Inflammatory macrophage (primary cell): Measurements from ENCODE around the gene PODXL2.
"Not testable (repeated sequence)": the region's sequence is repeated elsewhere in the genome, so short reads cannot be mapped to it uniquely, and the experiment has no call there.

Experiments used
- DNase-seq, 2 donors: peaks; one replicate each; pipeline ENCODE4 v3.0.0-alpha.2; 2020 to 2022

PODXL2 gene

DNA sequence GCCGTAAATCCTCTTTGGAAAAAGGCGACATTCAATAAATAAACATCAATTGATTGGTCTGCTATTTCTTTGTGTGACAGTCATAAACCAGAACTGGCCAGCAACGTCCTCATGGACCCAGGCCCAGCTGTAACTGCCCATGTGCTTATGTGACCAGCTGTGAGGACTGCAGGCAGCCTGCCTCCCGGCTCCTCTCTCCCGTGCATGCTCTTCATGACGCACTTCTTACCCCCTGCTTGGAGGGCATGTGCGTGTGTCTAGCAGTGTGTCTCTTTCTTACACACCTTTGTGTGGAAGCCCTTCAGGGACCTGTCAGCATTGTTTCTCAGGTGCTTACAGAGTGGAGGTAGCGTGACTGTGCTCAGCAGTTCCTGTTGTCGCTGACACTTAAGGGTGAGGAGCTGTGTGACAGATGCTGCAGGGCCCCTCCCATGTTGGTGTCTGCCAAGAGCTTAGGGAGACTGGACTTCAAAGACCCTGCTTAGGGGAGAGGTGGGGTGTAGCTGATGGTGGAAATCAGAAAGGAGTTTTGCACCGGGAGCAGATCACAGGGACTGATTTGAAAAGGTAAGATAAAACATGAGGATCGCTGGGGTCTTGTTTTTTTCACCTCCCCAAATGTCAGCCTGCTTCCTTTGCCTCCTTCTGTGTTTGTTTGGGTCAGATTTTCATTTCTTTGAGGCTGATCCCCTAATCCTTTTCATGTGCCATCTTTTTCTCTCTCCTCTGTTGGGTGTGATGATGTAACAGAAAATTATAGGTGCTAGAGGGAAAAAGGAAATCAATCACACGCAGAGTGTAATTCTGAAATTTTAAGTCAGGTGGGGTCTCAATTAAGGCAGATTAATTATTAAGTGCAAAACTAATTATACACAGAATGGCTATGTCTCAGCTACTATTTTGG is 2.1 kb downstream of the PODXL2 start:
- no peak for DNase-seq

DNA sequence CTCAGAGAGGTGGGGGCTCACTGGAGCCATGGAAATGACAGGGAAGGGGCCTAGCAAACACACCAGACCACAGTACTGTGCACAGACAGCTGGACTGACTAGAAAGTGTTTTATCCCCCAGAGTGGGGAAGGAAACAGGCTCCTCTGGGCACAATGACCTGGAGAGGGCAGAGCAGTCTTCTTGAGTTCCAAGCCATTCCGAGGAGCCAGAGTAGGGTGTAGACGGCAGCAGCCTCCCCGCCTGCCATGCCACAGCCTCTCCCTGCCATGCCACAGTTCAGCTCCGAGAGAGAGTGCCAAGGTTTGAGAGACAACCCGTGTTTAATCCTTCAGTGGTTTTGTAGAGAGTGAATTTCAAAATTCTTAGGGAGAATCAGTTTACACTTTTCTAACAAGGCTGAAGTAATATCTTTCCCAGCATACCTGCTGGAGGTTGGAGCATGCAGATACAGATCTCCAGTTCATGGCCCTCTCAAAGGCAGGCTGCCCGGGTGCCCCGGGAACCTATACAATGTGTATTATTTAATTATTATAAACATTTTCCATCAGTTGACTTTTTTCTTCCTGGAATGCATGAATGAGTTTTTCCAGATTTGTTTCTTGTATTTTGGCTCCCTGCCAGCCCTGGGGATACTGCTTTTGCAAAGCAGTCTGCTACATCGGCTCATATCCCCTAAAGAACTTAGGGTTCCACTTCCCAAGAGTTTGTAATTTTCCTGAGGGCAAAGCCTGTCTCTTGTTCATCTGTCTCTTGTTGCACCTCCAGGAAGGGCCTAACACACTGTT is 3.2 kb downstream of the PODXL2 start:
- no peak for DNase-seq

DNA sequence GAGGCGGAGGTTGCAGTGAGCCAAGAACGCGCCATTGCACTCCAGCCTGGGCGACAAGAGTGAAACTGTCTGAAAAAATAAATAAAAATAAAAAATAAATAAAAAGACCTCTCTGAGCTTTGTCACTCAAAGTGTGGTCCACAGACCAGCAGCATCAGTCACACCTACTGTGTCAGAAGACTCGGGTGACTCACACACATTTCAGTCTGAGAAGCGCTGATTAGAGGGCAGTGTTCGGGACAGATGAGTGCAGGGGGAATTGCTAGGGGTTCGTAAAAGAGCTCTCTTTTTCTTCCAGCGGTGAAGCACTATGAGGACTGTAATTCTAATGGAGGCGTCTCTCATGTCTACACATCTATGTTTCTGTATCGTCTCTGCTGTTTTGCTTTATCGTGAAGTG is 5.7 kb downstream of the PODXL2 start:
- DNase-seq: no peak

DNA sequence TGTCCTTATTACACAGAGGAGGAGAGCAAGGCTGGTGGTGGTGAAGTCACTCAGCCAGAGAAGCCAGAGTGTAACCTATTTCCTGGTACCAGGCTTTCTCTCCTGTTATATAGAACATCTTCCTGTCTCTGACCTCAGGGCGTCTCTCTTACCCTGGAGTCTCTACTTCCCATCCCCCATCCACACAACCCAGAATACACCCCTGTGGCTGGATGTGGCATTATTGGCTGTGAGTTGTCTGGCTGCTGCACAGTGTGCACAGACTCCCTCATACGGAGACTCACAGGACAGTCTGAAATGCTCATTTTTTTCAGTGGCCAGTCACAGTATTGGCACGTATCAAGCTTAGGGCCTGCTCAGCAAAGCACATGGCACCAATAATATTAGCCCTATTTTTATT is 8.6 kb downstream of the PODXL2 start:
- DNase-seq: no peak

DNA sequence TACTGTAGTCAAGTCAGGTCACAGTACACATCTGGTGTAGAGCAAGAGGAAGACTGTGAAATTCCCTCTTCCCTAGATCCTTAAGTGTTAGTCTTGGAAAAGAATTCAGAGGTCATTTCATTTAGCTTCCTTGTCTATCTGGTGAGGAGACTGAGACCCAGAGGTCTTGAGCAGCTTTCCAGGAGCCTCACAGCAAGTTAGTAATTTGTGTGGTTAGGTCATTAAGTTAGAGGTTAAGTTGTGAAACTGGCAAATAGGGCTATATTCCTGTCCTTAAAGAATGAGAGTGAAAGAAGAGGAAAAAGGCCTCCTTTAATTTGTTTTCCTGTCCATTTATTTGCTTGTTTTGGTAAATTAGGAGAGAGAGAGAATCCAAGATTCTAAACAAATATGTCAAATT is 9.0 kb downstream of the PODXL2 start:
- DNase-seq: no peak

DNA sequence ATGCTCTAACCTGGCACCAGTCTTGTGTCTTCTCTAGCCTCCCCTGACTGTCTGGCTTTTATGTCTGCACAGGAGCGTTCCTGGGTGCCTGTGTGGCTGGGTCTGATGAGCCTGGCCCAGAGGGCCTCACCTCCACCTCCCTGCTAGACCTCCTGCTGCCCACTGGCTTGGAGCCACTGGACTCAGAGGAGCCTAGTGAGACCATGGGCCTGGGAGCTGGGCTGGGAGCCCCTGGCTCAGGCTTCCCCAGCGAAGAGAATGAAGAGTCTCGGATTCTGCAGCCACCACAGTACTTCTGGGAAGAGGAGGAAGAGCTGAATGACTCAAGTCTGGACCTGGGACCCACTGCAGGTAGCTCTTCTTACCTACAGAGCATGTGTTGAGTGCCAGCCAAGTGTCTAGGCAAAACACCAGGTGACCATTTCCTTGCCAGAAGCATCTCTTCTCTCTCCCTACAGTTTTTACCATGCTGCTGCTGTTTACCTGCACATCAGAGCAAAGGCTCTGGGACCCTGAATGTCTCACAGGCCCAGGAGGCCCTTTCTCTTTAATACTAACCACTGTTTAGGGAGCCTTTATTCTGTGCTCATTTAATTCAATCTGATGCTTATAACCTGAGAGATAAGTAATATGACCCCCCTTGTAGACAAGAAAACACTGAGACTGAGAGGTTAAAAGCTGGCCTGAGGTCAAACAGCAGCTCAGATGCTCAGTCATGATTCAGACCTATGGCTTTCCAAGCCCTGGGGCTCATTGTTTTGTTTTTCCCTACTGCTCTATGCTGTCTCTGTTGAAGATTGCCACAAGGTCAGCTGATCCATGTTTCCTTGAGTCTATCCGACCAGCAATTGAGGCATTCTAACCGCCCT is 10.4 kb downstream of the PODXL2 start:
- DNase-seq: no peak

DNA sequence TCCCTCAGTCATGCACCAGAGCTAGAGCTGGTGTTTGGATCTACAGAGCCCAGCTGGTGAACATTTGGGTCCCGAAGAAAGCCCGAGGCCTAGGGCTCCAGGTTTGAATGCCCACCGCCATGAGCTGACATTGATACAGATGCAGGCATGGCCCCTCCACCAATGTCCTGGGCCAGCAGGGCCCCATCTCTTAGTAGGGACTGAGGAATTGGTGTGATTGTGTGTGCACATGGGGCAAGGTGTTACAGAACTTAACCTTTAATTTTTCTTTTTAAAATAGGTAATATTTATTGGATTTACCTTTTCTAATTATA is 11.0 kb downstream of the PODXL2 start:
- DNase-seq: no peak

DNA sequence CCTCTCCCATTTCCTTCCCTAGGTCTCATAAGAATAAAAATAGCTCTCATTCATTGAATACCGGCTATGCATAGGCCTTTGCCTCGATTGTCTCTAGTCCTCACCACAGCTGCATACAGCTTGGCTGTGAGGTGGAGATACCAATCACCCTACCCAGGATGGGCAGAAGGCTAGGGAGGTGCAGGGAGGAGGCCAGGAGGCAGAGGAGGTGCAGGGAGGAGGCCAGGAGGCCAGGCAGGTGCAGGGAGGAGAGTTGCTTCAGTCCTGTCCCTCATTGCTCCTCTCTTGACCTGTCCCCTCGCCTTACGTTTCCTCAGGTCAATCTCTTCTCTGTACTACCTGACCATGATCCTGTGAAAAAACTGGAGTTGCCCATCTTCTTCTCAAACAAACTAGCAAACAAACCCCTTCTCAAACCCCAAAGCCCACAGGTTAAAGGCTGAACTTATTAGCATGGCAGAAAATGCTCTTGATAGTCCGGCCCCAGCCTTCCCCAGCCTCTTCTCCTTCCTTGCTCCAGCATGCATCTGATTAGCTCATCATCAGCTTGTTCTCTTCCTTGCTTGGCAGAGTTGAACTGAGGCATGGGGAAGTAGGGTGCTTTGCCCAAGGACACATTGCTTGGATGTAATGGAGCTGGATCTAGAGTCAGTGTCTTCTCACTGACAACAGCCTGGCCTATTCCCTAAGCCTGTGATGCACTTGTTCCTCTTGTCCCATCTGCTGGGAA is 15.8 kb downstream of the PODXL2 start:
- DNase-seq: peak; percentile 12 to 24

DNA sequence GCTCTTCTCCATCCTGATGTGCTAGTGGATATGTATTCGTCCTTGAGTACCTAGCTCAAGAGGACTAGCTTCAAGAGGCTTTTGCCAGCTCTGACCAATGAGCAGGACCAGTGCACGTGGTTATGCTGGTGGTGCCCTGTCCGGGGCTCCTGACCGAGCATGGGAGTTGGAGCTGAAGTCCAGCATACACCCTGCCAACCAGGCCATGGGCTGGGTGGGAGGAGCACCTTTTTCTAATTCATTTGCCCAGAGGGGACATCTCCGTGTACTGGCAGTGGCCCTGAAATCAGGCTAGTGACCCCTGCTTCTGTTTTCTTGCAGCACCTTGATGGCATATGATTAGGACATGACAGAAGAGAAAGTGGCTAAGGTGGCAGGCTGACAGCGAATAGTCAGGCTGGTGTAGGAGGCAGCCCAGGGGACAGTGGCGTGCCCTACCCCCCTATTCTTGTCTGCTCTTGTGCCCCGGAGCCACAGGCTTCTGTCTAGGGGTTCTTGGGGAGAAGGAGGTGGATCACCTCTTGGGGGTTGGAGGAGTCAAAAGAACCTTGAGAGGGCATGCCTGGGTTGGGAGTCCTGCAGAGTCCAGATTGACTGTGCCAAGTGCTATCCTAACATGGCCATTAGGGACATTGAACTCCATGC is 16.5 kb downstream of the PODXL2 start:
- DNase-seq: no peak

DNA sequence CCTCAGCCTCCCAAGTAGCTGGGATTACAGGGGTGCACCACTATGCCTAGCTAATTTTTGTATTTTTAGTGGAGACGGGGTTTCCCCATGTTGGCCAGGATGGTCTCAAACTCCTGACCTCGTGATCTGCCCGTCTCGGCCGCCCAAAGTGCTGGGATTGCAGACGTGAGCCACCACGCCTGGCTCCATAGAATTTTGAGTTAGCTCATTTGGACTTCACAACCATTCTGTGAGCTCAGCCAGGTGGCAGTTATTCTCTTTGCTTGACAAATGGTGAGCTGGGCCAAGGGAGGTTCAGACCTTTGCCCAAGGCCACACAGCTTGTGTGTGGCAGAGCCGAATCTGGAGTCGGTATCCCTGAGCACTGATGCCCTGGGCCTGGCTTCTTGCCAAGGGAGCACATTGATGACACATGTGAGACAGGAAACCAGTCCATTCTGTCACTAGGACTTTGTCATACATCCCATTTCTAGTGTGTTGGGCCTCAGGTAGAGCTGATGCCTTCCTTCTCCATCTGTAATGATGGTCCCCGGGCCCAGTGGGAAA is 17.6 kb downstream of the PODXL2 start:
- DNase-seq: no peak

DNA sequence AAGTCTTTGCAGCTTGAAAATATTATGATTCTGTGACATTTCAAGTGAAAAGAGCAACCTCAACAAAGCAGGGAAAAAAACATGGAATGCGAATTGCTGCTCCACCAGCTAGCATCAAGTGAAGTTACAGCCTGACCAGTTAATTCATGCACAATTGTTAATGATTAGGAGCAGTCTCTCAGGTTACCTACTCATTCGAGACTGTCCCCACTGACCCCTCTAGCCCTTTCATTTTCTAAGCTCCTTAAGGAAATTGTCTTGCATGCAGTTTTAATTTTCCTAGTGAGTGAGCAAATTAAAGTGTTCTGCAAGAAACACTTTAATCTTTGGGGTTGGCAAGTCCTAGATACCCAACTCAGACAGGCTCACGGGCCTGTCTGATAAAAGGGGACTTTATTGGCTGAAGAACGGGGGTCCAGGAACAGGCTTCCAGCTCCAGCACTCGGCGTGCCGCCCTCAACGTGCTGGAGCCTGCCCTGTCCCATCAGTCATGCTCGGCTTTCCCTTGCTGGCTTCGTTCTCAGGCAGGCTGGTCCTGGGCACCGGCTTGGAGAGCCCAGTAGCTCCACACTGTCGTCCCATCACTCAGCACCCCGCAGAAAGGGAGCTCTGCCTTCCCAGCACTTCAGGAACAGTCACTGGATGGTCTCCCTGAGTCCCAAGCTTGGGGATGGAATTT is 18.3 kb downstream of the PODXL2 start:
- DNase-seq: no peak

DNA sequence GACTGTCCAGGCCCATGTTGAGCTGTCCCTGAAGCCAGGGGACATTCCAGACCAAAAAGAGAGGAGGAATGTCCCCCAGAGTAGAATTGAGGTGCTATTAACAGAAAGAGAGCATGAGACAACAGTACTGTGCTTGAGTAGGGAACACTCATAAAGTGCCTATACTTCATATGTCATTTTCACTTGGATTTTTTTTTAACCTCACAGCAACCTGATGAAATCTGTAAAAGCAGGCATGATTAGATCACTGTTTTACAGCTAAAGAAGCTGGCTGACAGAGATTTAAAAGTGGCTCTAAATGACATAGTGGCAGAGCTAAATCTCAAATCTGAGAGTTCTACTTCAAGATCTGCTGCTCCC is 18.8 kb downstream of the PODXL2 start:
- DNase-seq: no peak

DNA sequence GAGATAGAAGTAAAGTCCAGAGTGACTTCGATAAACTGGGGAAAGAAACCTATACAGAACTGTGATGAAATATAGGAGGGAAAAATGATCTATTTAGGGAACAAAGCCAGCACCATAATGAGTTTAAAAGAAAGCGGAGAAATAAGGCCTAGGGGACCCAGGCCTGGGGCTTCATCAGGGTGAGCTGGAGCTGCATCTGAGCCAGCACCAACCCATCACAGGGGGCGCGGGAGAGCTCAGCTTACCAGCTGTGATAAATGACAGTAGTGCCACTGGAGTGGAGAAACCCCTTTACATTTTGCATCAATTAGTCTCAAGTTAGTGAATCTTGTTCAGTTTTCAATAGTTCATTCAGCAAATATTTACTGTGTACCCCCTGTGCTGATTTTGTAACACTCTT is 21.3 kb downstream of the PODXL2 start:
- DNase-seq: no peak

DNA sequence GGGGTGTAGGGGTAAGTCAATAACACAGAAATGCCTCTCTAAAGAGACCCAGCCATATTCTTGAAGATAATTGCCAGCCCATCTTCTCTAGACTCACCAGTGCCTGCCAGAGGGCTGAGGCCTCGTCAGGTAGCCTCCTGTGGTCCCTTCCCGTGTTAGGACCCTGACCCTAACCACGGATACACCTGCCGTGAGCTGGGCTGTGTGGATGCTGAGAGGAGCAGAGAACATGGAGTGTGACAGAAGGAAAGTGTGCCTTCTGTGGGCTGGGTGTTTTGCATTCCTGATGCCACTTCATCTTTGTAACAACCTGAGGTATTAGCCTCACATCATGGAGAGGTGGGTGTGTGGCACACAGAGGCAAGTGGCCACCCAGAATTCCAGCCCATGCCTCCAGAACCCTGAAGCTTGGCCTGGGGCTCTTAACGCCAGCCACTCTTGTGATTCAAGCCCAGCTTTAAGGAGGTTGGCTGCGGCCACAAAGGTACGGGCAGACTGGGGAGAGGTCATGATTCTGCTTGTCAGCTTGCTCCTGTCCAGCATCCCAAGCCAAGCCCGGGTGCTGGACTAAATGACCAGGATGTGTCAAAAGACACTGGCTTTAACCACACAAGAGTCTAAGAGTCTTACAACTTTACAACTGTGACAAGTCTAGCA is 22.7 kb downstream of the PODXL2 start:
- DNase-seq: no peak

DNA sequence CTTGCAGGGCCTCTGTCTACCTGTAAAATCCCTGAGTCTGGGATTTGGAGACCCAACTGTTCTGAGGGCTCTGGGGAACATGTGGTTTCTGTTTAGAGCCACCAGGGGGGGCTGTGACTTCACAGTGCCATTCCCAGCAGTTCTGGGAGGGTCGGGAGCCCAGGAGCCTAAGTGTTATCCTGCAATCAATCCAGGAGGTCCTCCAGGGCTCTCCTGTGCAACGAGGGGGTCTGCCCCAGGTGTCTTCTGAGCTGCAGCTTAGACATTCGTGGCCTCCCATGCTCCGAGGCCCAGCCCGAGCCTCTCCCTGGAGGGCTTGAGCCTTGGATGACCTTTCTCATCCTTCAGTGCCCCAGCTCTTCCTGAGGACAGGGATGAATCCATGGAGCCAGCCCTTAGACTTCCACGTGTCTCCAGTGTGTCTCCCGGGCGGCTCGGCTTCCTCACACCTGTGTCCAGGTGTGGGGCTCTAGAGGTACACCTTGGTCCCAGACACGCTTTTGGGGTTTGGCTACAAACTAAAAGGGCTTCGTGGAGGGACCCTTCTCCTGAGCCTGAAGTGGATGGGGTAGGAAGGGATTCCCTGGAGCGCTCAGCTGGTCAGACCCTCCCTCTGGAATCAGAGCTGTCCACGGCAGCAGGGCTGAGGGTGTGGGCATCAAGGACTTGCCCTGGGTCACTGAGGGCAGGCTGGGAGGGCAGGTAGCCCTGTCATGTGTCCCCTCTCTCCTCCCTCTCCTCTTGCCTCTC is 23.4 kb downstream of the PODXL2 start:
- DNase-seq: peak; percentile 52 to 57

DNA sequence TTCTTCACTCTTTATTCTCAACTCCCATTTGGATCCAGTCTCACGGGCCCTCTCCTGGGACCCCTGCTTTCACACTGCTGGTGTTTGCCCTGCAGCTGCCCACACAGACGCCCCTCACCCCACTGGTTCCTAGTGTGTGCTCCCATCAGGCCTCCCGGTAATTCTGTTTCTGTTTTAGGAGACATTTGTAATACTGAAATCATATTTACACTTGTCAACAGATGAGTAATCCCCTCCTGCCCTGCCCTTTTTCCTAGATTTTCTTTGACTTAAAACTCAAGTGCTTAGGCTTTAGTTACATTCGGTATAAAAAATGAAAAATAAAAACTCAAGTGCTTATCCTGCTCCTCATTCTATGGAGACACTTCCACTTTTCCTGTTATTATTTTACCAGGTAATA is 25.4 kb downstream of the PODXL2 start:
- DNase-seq: no peak

DNA sequence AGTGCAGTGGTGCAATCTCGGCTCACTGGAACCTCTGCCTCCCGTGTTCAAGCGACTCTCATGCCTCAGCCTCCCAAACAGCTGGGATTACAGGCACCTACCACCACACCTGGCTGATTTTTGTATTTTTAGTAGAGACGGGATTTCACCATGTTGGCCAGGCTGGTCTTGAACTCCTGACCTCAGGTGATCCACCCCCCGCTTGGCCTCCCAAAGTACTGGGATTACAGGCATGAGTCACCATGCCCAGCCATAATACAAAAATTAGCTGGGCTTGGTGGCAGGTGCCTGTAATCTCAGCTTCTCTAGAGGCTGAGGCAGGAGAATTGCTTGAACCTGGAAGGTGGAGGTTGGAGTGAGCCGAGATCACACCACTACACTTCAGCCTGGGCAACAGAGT is 26.0 kb downstream of the PODXL2 start:
- not testable (repeated sequence) for DNase-seq

DNA sequence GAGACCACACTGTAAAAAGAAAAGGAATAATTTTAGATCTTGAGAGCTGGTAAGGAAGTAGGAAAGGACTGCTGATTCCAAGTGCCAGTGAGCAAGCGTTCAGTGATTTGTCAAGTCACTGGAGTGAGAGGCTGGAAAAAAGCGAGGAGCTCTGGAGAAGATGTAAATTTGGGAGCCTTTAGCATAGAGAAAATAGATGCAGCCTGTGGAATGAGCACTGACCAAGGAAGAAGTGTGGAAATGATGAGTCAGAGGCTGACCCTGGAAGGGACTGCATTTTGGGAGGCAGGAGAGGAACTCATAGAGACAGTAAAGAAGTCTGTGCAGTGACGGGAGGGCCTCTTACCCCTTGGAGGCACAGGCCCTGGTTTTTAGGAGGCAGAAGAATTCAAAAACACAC is 26.7 kb downstream of the PODXL2 start:
- peak; percentile 10 to 21 for DNase-seq

DNA sequence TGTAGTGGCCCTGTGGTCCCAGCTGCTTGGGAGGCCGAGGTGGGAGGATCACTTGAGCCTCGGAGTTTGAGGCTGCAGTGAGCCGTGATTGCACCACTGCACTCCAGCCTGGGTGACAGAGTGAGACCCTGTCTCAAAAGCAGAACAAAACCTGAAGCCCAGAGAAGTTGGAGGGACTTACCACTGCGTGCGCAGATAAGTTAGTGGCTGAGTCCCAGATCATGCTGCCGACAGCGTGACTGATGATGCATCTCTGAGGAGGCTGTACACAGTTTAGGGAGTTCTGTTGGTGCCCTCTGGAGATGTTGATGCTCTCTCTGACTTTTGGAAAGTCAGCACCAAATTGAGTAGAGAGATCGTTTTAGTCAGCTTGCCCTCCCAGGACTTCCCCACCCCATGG is 27.9 kb downstream of the PODXL2 start:
- DNase-seq: no peak

DNA sequence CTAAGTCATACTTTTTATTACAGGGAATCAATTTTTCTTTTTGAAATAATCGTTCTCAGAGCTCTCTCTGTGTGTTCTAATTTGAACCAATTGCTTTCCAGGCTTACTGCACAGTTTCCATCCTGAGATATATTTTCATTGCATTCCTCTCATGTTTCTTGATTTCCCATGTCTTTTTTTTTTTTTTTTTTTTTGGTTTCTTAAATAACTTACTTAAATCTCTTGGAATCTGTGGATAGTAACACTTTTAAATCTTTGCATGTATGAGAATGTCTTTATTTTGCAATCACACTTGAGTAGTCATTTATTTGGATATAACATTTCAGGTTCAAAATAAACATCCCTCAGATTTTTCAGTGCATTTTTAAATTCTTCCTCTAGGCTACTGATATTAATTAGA is 29.2 kb downstream of the PODXL2 start:
- DNase-seq: no peak
